Activated CD8-positive, alpha-beta T cell treated with anti-CD3 and anti-CD28 coated beads for 36 hours (primary cell): ENCODE data around the gene HNF1B. TPM values are rescaled to one million over a fixed set of nuclear protein-coding genes. Genes with fewer than 3 reads are reported as not detected.

Experiments
- ATAC-seq: fragments of 200-7000 bp; cut with Tn5 transposase; one replicate; pipeline ENCODE4 v1.10.0; 2021; ENCODE audit warnings: mild to moderate bottlenecking, moderate library complexity
- CTCF ChIA-PET: fragments of 350-600 bp; sonication (Branson Sonifier 250); formaldehyde crosslinking; loops from one replicate; lab custom pipeline; 2021; ENCODE audit warnings: antibody characterized with exemption; lab: Charles Lee
- POLR2A ChIA-PET: fragments of 350-600 bp; sonication (Branson Sonifier 250); formaldehyde crosslinking; loops from one replicate; lab custom pipeline; 2021; ENCODE audit warnings: antibody characterized with exemption; lab: Charles Lee
- DNase-seq: peaks from one replicate; pipeline ENCODE4 v3.0.0-alpha.2; 2020
- H3K27ac Mint-ChIP-seq: one replicate; pipeline ENCODE4 v1.8.0; 2021; ENCODE audit warnings: mild to moderate bottlenecking, mixed read lengths
- H3K27me3 Mint-ChIP-seq: one replicate; pipeline ENCODE4 v1.8.0; 2021; ENCODE audit warnings: mixed read lengths
- H3K36me3 Mint-ChIP-seq: one replicate; pipeline ENCODE4 v1.8.0; 2021; ENCODE audit warnings: low read depth, mixed read lengths
- H3K4me1 Mint-ChIP-seq: one replicate; pipeline ENCODE4 v1.8.0; 2021; ENCODE audit warnings: low read depth, mixed read lengths
- H3K4me3 Mint-ChIP-seq: one replicate; pipeline ENCODE4 v1.8.0; 2021; ENCODE audit warnings: mild to moderate bottlenecking, moderate library complexity, mixed read lengths
- H3K9me3 Mint-ChIP-seq: one replicate; pipeline ENCODE4 v1.8.0; 2021; ENCODE audit warnings: mixed read lengths
- CTCF ChIP-seq: fragments of 200-600 bp; IDR thresholded peaks from one replicate; pipeline ENCODE4 v1.8.0; 2022; ENCODE audit warnings: antibody characterized with exemption, mild to moderate bottlenecking
- intact Hi-C: fragments of 100-400 bp; cut with micrococcal nuclease; formaldehyde crosslinking; loops from one replicate; pipeline ENCODE4 v1.10.0; 2022
- total RNA-seq, 2 experiments: library from RNA; stranded (reverse); gene quantifications; one replicate each; pipeline ENCODE4 v1.2.3, GENCODE V29; 2021

HNF1B gene
- total RNA-seq, 2 experiments from 2014 or later: 0.59 to 0.60 TPM

- TF ChIP-seq CTCF: no peak
- Mint-ChIP-seq H3K9me3 (no peaks in the 10 kb centered on the region), H3K27me3 (peaks cover 24% of the 10 kb centered on the region), H3K4me3 (peak within 1 kb of the TSS; percentile 88), H3K27ac (peak within 1 kb of the TSS; percentile 93), H3K4me1 (peaks cover 32% of the 10 kb centered on the region), H3K36me3 (peaks cover 30% of the 10 kb centered on the region)
- ATAC-seq (peak; percentile 99), DNase-seq (peak; percentile 95)
- ChIA-PET CTCF (interaction anchor here (1.1 to 1.9 kb wide), 5 partner anchors 17 to 173 kb away, joined by 3 to 6 read pairs (median 3); partner anchors contain the start of gene SYNRG), POLR2A (interaction anchor here (0.5 to 1.6 kb wide), 7 partner anchors 8 to 97 kb away, joined by 3 to 5 read pairs (median 3); no protein-coding TSS in a partner anchor)
- intact Hi-C loops: no loop called here
These were observed 101.6 kb downstream of the HNF1B start, which contains the start of gene DDX52 for GRCh38 chr17:37643118-37643766. Gene DDX52, minus strand, starts transcription at chr17:37643446. Its CDS starts 26 bp downstream, at chr17:37643420.

GRCh38 chr17:37642681-37643080 is 102.2 kb downstream of the HNF1B start:
- intact Hi-C loops: no loop called here
- peak; percentile 60 for ATAC-seq
- H3K27me3 Mint-ChIP-seq: peaks cover 19% of the 10 kb centered on the region
- H3K27ac Mint-ChIP-seq: peak overlapping the region; percentile 93
- peak overlapping the region; percentile 88 for H3K4me3 Mint-ChIP-seq
- no peaks in the 10 kb centered on the region for H3K9me3 Mint-ChIP-seq
- ChIA-PET CTCF (interaction anchor here (1.6 to 1.7 kb wide), 2 partner anchors 115 to 173 kb away, joined by 3 to 4 read pairs; no protein-coding TSS in a partner anchor), POLR2A (interaction anchor here (0.5 to 1.6 kb wide), 4 partner anchors 9 to 97 kb away, joined by 3 to 5 read pairs (median 4); no protein-coding TSS in a partner anchor)
- H3K4me1 Mint-ChIP-seq: peaks cover 32% of the 10 kb centered on the region
- DNase-seq: peak; percentile 8
- H3K36me3 Mint-ChIP-seq: peaks cover 36% of the 10 kb centered on the region
- no peak for TF ChIP-seq CTCF

- ATAC-seq (no peak), DNase-seq (no peak)
- Mint-ChIP-seq H3K4me3 (no peak overlapping the region), H3K27me3 (peaks cover 9% of the 10 kb centered on the region), H3K36me3 (peaks cover 52% of the 10 kb centered on the region), H3K9me3 (no peaks in the 10 kb centered on the region), H3K27ac (no peak overlapping the region), H3K4me1 (peaks cover 37% of the 10 kb centered on the region)
- no peak for TF ChIP-seq CTCF
- ChIA-PET POLR2A (no interaction called here), CTCF (no interaction called here)
- intact Hi-C loops: no loop called here
These were observed 104.8 kb downstream of the HNF1B start for GRCh38 chr17:37640015-37640414.

GRCh38 chr17:37637956-37638355 is 106.9 kb downstream of the HNF1B start:
- no peaks in the 10 kb centered on the region for H3K9me3 Mint-ChIP-seq
- DNase-seq (no peak), ATAC-seq (no peak)
- H3K4me1 Mint-ChIP-seq: peaks cover 28% of the 10 kb centered on the region
- no peak for TF ChIP-seq CTCF
- ChIA-PET POLR2A (interaction anchor here (1.0 kb wide), 1 partner anchor 25 kb away, joined by 3 read pairs; no protein-coding TSS in a partner anchor), CTCF (interaction anchor here (1.0 to 2.0 kb wide), 3 partner anchors 10 to 91 kb away, joined by 3 to 4 read pairs (median 3); no protein-coding TSS in a partner anchor)
- H3K27ac Mint-ChIP-seq: no peak overlapping the region
- no peak overlapping the region for H3K4me3 Mint-ChIP-seq
- intact Hi-C loops: no loop called here
- H3K36me3 Mint-ChIP-seq: peaks cover 55% of the 10 kb centered on the region
- H3K27me3 Mint-ChIP-seq: no peaks in the 10 kb centered on the region

Other genes with a start within 250 kb of the HNF1B start
- 10 to 100 TPM; 35.4 to 43.1 TPM for gene SYNRG, start 135.6 kb downstream of the HNF1B start, total RNA-seq
- gene DDX52, start 101.6 kb downstream of the HNF1B start, total RNA-seq: 10 to 100 TPM; 33.1 to 34.5 TPM
- not detected for gene TBC1D3K, start 179.4 kb upstream of the HNF1B start, total RNA-seq
- gene TBC1D3L, start 244.0 kb upstream of the HNF1B start, total RNA-seq: 10 to 100 TPM; 14.4 to 15.6 TPM